Erythroblast (primary cell): ENCODE data around the gene GCNT2.

Source experiments
- GATA1 ChIP-seq: IDR thresholded peaks from 2 replicates; pipeline ENCODE4 v1.6.1; 2011; ENCODE audit warnings: low read depth, mild to moderate bottlenecking, control low read depth, low read length, moderate library complexity
- POLR2A ChIP-seq: IDR thresholded peaks from 2 replicates; pipeline ENCODE4 v1.6.1; 2011; ENCODE audit warnings: mild to moderate bottlenecking, low read length

- TF ChIP-seq POLR2A = peak; percentile 34
- no peak for TF ChIP-seq GATA1
Observed at GRCh38 chr6:10521104-10521808, at the start of gene GCNT2.
